GM12878 (cell line): ENCODE data around the gene ELAC1.

Experiments used
- ATF2 ChIP-seq: IDR thresholded peaks from 2 replicates; pipeline ENCODE4 v1.6.1; 2012; ENCODE audit warnings: low read length, inconsistent platforms
- CEBPB ChIP-seq, 2 experiments: fragments of 150-350 bp in 1 of 2; IDR thresholded peaks; 2 replicates each; pipeline ENCODE4 v1.6.1; 2012 to 2014; ENCODE audit warnings: low read depth in 2 of 2, low read length in 2 of 2, borderline replicate concordance in 1 of 2, inconsistent platforms in 1 of 2
- CTCF ChIP-seq, 3 experiments: IDR thresholded peaks in 2 of 3; conservative IDR thresholded peaks in 1 of 3; 2 replicates each; pipeline ENCODE4 v1.5.1; 2011; ENCODE audit warnings: low read depth in 3 of 3, low read length in 3 of 3, mild to moderate bottlenecking in 3 of 3, control low read depth in 2 of 3, moderate library complexity in 2 of 3, inconsistent platforms in 1 of 3, mixed read lengths in 1 of 3; ENCODE audit not compliant: control insufficient read depth in 2 of 3, insufficient read depth in 1 of 3; ENCODE audit errors: extremely low read depth in 1 of 3
- MAX ChIP-seq: IDR thresholded peaks from 2 replicates; pipeline ENCODE4 v1.6.1; 2012; ENCODE audit warnings: low read depth, low read length, improper control_type of control experiment
- RB1 ChIP-seq: fragments of 450-650 bp; formaldehyde crosslinking; IDR thresholded peaks from 2 replicates; pipeline ENCODE4 v1.6.1; 2017; ENCODE audit warnings: mild to moderate bottlenecking, borderline replicate concordance
- SMC3 ChIP-seq: IDR thresholded peaks from 2 replicates; pipeline ENCODE4 v1.6.1; 2011; ENCODE audit warnings: low read length, improper control_type of control experiment, borderline replicate concordance
- TAF1 ChIP-seq: IDR thresholded peaks from 2 replicates; pipeline ENCODE4 v1.6.1; 2011; ENCODE audit warnings: mild to moderate bottlenecking, low read depth, low read length, borderline replicate concordance
- TCF7 ChIP-seq: IDR thresholded peaks from 2 replicates; pipeline ENCODE4 v1.6.1; 2014; ENCODE audit warnings: antibody characterized with exemption, borderline replicate concordance
- ZBTB40 ChIP-seq: fragments of 450-650 bp; IDR thresholded peaks from 2 replicates; pipeline ENCODE4 v1.6.1; 2016; ENCODE audit warnings: mild to moderate bottlenecking, moderate library complexity, borderline replicate concordance

GRCh38 chr18:51030537-51031258 is 62.9 kb downstream of the ELAC1 start:
- TF ChIP-seq CEBPB (IDR thresholded peaks at IDR 0.05; ENCODE audit: borderline replicate concordance in 1 of 2, low read depth in 2 of 2, low read length in 2 of 2): no peak
- no peak for TF ChIP-seq ATF2
- no peak for TF ChIP-seq SMC3
- TF ChIP-seq ZBTB40: no peak
- no peak for TF ChIP-seq MAX
- TF ChIP-seq RB1: peak; percentile 4; the same call in 1 of the 2 replicates
- no peak for TF ChIP-seq TAF1
- TF ChIP-seq TCF7: no peak
- TF ChIP-seq CTCF (IDR thresholded peaks at IDR 0.05 in 2 of 3, conservative IDR thresholded peaks at IDR 0.05 in 1 of 3; ENCODE audit: control insufficient read depth in 2 of 3, extremely low read depth in 1 of 3, insufficient read depth in 1 of 3, low read depth in 3 of 3, low read length in 3 of 3): no peak
